Measurements from ENCODE around the gene AGO4. TPM values are rescaled to one million over a fixed set of nuclear protein-coding genes. Genes with fewer than 3 reads are reported as not detected.

The AGO4 gene
- total and polyA plus RNA-seq, 2 donors (not counting 1 experiment from before 2014, with no cell fraction given), result 10.2 to 25.6 TPM

- H3K9me3 ChIP-seq (ENCODE audit: control insufficient read depth, insufficient read depth, low read depth, low read length), result no peaks in the 10 kb centered on the region
- H3K4me1 ChIP-seq (ENCODE audit: control insufficient read depth, extremely low read depth, insufficient read depth, low read length), result no peaks in the 10 kb centered on the region
- TF ChIP-seq CTCF (conservative IDR thresholded peaks at IDR 0.05 in 1 of 2, IDR thresholded peaks at IDR 0.05 in 1 of 2; ENCODE audit: low read depth in 1 of 2, low read length in 2 of 2), result no peak
- TF ChIP-seq EZH2 (IDR thresholded peaks at IDR 0.05; ENCODE audit: low read length, missing control alignments), result no peak
- H3K9ac ChIP-seq (ENCODE audit: insufficient read depth, low read length), result no peak overlapping the region
- no peaks in the 10 kb centered on the region for H3K79me2 ChIP-seq (ENCODE audit: control insufficient read depth, insufficient read depth, low read length)
- no peak overlapping the region for H2AFZ ChIP-seq (ENCODE audit: low read length)
- H3K27ac ChIP-seq (ENCODE audit: insufficient read depth, low read length), result no peak overlapping the region
- no peaks in the 10 kb centered on the region for H3K36me3 ChIP-seq (ENCODE audit: control insufficient read depth, insufficient read depth, low read length)
- no peak for DNase-seq (ENCODE audit: low read depth in 2 of 2)
- H3K4me2 ChIP-seq (ENCODE audit: extremely low read depth, insufficient read depth, low read length), result no peak overlapping the region
- no peaks in the 10 kb centered on the region for H3K27me3 ChIP-seq (ENCODE audit: control insufficient read depth, insufficient read depth, low read length)
- no peaks in the 10 kb centered on the region for H4K20me1 ChIP-seq (ENCODE audit: control insufficient read depth, extremely low read depth, insufficient read depth, low read length)
- no peak overlapping the region for H3K4me3 ChIP-seq (replicated peaks in 1 of 4; ENCODE audit: control extremely low read depth in 1 of 4, insufficient read depth in 1 of 4, low read depth in 3 of 4, low read length in 4 of 4)
Measured at GRCh38 chr1:35832276-35832905, 24.6 kb downstream of the AGO4 start.

GRCh38 chr1:35833395-35833794, 25.6 kb downstream of the AGO4 start:
- Histone ChIP-seq H3K4me1 (ENCODE audit: control insufficient read depth, extremely low read depth, insufficient read depth, low read length) (no peaks in the 10 kb centered on the region), H2AFZ (ENCODE audit: low read length) (no peak overlapping the region), H3K27ac (ENCODE audit: insufficient read depth, low read length) (no peak overlapping the region), H3K36me3 (ENCODE audit: control insufficient read depth, insufficient read depth, low read length) (no peaks in the 10 kb centered on the region), H3K9ac (ENCODE audit: insufficient read depth, low read length) (no peak overlapping the region), H3K4me2 (ENCODE audit: extremely low read depth, insufficient read depth, low read length) (no peak overlapping the region), H3K4me3 (replicated peaks in 1 of 4; ENCODE audit: control extremely low read depth in 1 of 4, insufficient read depth in 1 of 4, low read depth in 3 of 4, low read length in 4 of 4) (no peak overlapping the region), H3K79me2 (ENCODE audit: control insufficient read depth, insufficient read depth, low read length) (no peaks in the 10 kb centered on the region), H3K9me3 (ENCODE audit: control insufficient read depth, insufficient read depth, low read depth, low read length) (no peaks in the 10 kb centered on the region), H4K20me1 (ENCODE audit: control insufficient read depth, extremely low read depth, insufficient read depth, low read length) (no peaks in the 10 kb centered on the region), H3K27me3 (ENCODE audit: control insufficient read depth, insufficient read depth, low read length) (no peaks in the 10 kb centered on the region)
- TF ChIP-seq CTCF (conservative IDR thresholded peaks at IDR 0.05 in 1 of 2, IDR thresholded peaks at IDR 0.05 in 1 of 2; ENCODE audit: low read depth in 1 of 2, low read length in 2 of 2) (no peak), EZH2 (IDR thresholded peaks at IDR 0.05; ENCODE audit: low read length, missing control alignments) (no peak)
- no peak for DNase-seq (ENCODE audit: low read depth in 2 of 2)

- H3K79me2 ChIP-seq (ENCODE audit: control insufficient read depth, insufficient read depth, low read length), result no peaks in the 10 kb centered on the region
- no peaks in the 10 kb centered on the region for H3K36me3 ChIP-seq (ENCODE audit: control insufficient read depth, insufficient read depth, low read length)
- H3K4me1 ChIP-seq (ENCODE audit: control insufficient read depth, extremely low read depth, insufficient read depth, low read length), result no peaks in the 10 kb centered on the region
- no peaks in the 10 kb centered on the region for H4K20me1 ChIP-seq (ENCODE audit: control insufficient read depth, extremely low read depth, insufficient read depth, low read length)
- H3K4me2 ChIP-seq (ENCODE audit: extremely low read depth, insufficient read depth, low read length), result no peak overlapping the region
- no peak for DNase-seq (ENCODE audit: low read depth in 2 of 2)
- no peak for TF ChIP-seq CTCF (conservative IDR thresholded peaks at IDR 0.05 in 1 of 2, IDR thresholded peaks at IDR 0.05 in 1 of 2; ENCODE audit: low read depth in 1 of 2, low read length in 2 of 2)
- no peak for TF ChIP-seq EZH2 (IDR thresholded peaks at IDR 0.05; ENCODE audit: low read length, missing control alignments)
- no peaks in the 10 kb centered on the region for H3K9me3 ChIP-seq (ENCODE audit: control insufficient read depth, insufficient read depth, low read depth, low read length)
- H3K27ac ChIP-seq (ENCODE audit: insufficient read depth, low read length), result no peak overlapping the region
- no peak overlapping the region for H2AFZ ChIP-seq (ENCODE audit: low read length)
- no peak overlapping the region for H3K9ac ChIP-seq (ENCODE audit: insufficient read depth, low read length)
- no peaks in the 10 kb centered on the region for H3K27me3 ChIP-seq (ENCODE audit: control insufficient read depth, insufficient read depth, low read length)
- H3K4me3 ChIP-seq (replicated peaks in 1 of 4; ENCODE audit: control extremely low read depth in 1 of 4, insufficient read depth in 1 of 4, low read depth in 3 of 4, low read length in 4 of 4), result no peak overlapping the region
Measured at GRCh38 chr1:35834218-35834617, 26.4 kb downstream of the AGO4 start.

Data from fibroblast of lung (primary cell).